ENCODE data around the gene CXorf58.

CXorf58 gene

DNA sequence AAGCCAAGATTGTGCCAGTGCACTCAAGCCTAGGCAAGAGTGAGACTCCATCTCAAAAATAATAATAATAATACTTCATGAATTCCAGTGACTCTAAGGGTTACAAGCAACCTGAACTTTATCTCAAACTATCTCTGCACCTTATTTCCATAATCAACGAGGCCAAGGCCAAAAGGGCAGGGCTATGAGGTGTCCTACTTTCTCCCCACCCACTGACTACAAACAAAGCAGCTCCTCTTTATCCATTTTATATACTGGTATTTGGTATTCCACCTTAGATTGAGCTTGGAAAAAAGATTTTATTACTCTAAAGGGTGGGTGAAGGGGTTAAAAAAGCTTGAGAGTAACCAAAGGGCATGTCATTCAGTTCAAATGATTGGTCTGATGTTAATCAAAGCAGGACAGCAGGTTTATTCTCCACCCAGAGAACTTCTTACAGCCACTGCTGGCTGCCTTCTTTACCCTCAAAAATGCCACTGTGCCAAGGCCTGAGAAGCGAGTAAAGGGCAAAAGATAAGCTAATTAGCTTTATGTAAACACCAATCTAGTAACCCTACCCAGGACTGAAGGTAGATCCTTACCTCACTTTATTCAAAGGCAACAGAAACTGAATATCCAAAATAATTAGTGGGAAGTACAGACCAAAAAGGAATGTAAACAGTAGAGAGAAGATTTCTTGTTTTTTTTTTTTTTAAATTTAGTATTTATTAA is 28.3 kb upstream of the CXorf58 start:
- TF ChIP-seq EZH2 (IDR thresholded peaks at IDR 0.05; ENCODE audit: borderline replicate concordance, low read depth, low read length, severe bottlenecking), result no peak
- TF ChIP-seq, protein P1, sequence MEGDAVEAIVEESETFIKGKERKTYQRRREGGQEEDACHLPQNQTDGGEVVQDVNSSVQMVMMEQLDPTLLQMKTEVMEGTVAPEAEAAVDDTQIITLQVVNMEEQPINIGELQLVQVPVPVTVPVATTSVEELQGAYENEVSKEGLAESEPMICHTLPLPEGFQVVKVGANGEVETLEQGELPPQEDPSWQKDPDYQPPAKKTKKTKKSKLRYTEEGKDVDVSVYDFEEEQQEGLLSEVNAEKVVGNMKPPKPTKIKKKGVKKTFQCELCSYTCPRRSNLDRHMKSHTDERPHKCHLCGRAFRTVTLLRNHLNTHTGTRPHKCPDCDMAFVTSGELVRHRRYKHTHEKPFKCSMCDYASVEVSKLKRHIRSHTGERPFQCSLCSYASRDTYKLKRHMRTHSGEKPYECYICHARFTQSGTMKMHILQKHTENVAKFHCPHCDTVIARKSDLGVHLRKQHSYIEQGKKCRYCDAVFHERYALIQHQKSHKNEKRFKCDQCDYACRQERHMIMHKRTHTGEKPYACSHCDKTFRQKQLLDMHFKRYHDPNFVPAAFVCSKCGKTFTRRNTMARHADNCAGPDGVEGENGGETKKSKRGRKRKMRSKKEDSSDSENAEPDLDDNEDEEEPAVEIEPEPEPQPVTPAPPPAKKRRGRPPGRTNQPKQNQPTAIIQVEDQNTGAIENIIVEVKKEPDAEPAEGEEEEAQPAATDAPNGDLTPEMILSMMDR (IDR thresholded peaks at IDR 0.05; ENCODE audit: borderline replicate concordance, extremely low read depth, low read length, poor library complexity, severe bottlenecking), result no peak
- Histone ChIP-seq H3K4me2 (ENCODE audit: insufficient read depth, low read length) (no peak overlapping the region), H3K79me2 (ENCODE audit: insufficient read depth, low read length) (no peaks in the 10 kb centered on the region), H3K27ac (ENCODE audit: low read length) (no peak overlapping the region), H3K4me3 (ENCODE audit: low read depth in 1 of 2, low read length in 2 of 2) (no peak overlapping the region), H3K27me3 (ENCODE audit: insufficient read depth, low read length, poor library complexity) (no peaks in the 10 kb centered on the region), H2AFZ (ENCODE audit: low read depth, low read length) (no peak overlapping the region), H3K9ac (ENCODE audit: low read depth, low read length) (no peak overlapping the region), H3K4me1 (ENCODE audit: insufficient read depth, low read length) (no peaks in the 10 kb centered on the region), H3K36me3 (ENCODE audit: insufficient read depth, low read length) (peaks cover 4% of the 10 kb centered on the region; the same call in 1 of the 2 replicates), H3K9me3 (ENCODE audit: insufficient read depth, low read length, severe bottlenecking) (no peaks in the 10 kb centered on the region), H4K20me1 (ENCODE audit: insufficient read depth, low read length) (no peaks in the 10 kb centered on the region)
- ATAC-seq (ENCODE audit: insufficient read depth, low read depth) (no peak), DNase-seq (no peak)

DNA sequence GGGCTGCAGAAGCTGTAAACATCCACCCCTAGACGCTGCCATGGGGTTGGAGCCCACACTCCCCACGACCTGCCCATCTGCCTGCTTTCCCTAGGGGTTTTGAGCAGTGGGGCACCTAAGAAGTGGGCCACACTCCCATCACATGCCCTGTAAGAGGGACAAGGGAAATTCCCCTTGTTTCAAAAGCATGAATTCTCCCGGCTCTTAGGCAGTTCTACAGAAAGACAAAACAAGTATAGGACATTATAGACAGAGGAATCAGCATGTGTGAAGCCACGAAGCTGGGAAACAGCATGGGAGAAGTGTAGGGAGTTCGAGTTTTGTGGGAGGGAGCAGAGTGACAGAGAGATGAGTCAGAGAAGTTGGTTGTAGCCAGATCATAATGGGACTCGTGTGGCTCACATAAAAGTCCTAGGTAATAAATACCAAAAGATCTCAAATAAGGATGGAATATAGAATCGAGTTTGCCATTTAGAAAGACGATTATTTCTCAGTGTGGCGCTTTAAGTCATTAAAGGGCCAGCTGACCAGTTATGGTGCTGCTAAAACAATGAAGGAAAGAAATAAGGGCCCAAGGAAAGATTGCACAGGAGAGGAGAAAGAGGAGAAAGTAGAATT is 24.0 kb upstream of the CXorf58 start:
- Histone ChIP-seq H3K4me3 (ENCODE audit: low read depth in 1 of 2, low read length in 2 of 2) (no peak overlapping the region), H3K27ac (ENCODE audit: low read length) (no peak overlapping the region), H3K4me2 (ENCODE audit: insufficient read depth, low read length) (no peak overlapping the region), H3K4me1 (ENCODE audit: insufficient read depth, low read length) (no peaks in the 10 kb centered on the region), H4K20me1 (ENCODE audit: insufficient read depth, low read length) (no peaks in the 10 kb centered on the region), H3K27me3 (ENCODE audit: insufficient read depth, low read length, poor library complexity) (no peaks in the 10 kb centered on the region), H3K79me2 (ENCODE audit: insufficient read depth, low read length) (no peaks in the 10 kb centered on the region), H3K9me3 (ENCODE audit: insufficient read depth, low read length, severe bottlenecking) (no peaks in the 10 kb centered on the region), H2AFZ (ENCODE audit: low read depth, low read length) (no peak overlapping the region), H3K36me3 (ENCODE audit: insufficient read depth, low read length) (no peaks in the 10 kb centered on the region), H3K9ac (ENCODE audit: low read depth, low read length) (no peak overlapping the region)
- TF ChIP-seq, protein P1 (IDR thresholded peaks at IDR 0.05; ENCODE audit: borderline replicate concordance, extremely low read depth, low read length, poor library complexity, severe bottlenecking), result no peak
- no peak for TF ChIP-seq EZH2 (IDR thresholded peaks at IDR 0.05; ENCODE audit: borderline replicate concordance, low read depth, low read length, severe bottlenecking)
- ATAC-seq (ENCODE audit: insufficient read depth, low read depth), result no peak
- no peak for DNase-seq

DNA sequence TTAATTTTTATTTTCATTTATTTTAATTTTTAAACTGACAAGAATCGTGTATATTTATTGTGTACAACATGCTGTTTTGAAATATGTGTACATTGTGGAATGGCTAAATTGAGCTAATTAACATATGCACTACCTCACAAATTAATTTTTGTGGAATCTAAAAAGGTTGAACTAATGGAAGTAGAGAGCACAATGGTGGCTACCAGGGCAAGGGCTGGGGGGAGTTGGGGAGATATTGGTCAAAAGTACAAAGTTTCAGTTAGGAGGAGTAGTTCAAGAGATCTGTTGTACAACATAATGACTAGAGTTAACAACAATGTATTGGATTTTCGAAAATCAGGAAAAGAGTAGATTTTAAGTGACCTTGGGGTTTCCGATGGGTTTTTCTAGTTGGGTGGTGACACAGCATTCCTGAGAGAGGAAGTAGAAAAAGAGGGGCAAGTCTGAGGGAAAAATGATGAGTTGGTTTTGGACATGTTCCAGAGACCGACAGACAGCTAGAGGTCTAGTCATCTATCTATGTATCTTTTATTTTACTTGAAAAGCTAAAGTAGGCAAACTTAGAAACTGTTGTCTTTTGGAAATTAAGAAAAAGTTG is 23.3 kb upstream of the CXorf58 start:
- Histone ChIP-seq H3K4me3 (ENCODE audit: low read depth in 1 of 2, low read length in 2 of 2) (no peak overlapping the region), H3K79me2 (ENCODE audit: insufficient read depth, low read length) (no peaks in the 10 kb centered on the region), H3K9me3 (ENCODE audit: insufficient read depth, low read length, severe bottlenecking) (no peaks in the 10 kb centered on the region), H3K36me3 (ENCODE audit: insufficient read depth, low read length) (no peaks in the 10 kb centered on the region), H4K20me1 (ENCODE audit: insufficient read depth, low read length) (no peaks in the 10 kb centered on the region), H2AFZ (ENCODE audit: low read depth, low read length) (no peak overlapping the region), H3K4me2 (ENCODE audit: insufficient read depth, low read length) (no peak overlapping the region), H3K27me3 (ENCODE audit: insufficient read depth, low read length, poor library complexity) (no peaks in the 10 kb centered on the region), H3K9ac (ENCODE audit: low read depth, low read length) (no peak overlapping the region), H3K4me1 (ENCODE audit: insufficient read depth, low read length) (no peaks in the 10 kb centered on the region), H3K27ac (ENCODE audit: low read length) (no peak overlapping the region)
- TF ChIP-seq, protein P1 (IDR thresholded peaks at IDR 0.05; ENCODE audit: borderline replicate concordance, extremely low read depth, low read length, poor library complexity, severe bottlenecking), result no peak
- no peak for TF ChIP-seq EZH2 (IDR thresholded peaks at IDR 0.05; ENCODE audit: borderline replicate concordance, low read depth, low read length, severe bottlenecking)
- no peak for ATAC-seq (ENCODE audit: insufficient read depth, low read depth)
- no peak for DNase-seq

Data from DND-41 (cell line).